HepG2 (cell line): ENCODE data around the gene PYGB. TPM values are rescaled to one million over a fixed set of nuclear protein-coding genes. Genes with fewer than 3 reads are reported as not detected.

Experiments used
- ATAC-seq: fragments of 200-7000 bp; cut with Tn5 transposase; 3 replicates; pipeline ENCODE4 v1.9.1; 2020; ENCODE audit warnings: mild to moderate bottlenecking, moderate library complexity
- BruUV-seq: library from RNA; stranded (reverse); fragments of 400-500 nt; replicated peaks from 2 replicates; lab custom pipeline; 2021; lab: Mats Ljungman, UMichigan
- CTCF ChIA-PET: fragments of 300-600 bp; formaldehyde crosslinking; extraction: SDS; loops from one replicate; lab custom pipeline; 2021; ENCODE audit warnings: low total read pairs, inconsistent platforms, low intra/inter-chr PET ratio; lab: Yijun Ruan, JAX
- POLR2A ChIA-PET: fragments of 350-600 bp; sonication (Branson Sonifier 250); formaldehyde crosslinking; loops from one replicate; lab custom pipeline; 2020; ENCODE audit warnings: antibody characterized with exemption, inconsistent platforms; lab: Yijun Ruan, JAX
- DNase-seq: peaks from one replicate; pipeline ENCODE4 v3.0.0-alpha.2; 2015; ENCODE audit warnings: low spot score
- FAIRE-seq: peaks from 3 replicates; lab custom pipeline; 2011; peaks lifted over from hg19 to GRCh38; lab: Jason Lieb, UNC
- H2AFZ ChIP-seq: one replicate; pipeline ENCODE4 v1.6.1; 2011; ENCODE audit warnings: low read length, inconsistent platforms
- H3K27ac ChIP-seq: fragments of 300-600 bp; 3 replicates; pipeline ENCODE4 v1.8.0; 2011; ENCODE audit warnings: mixed run types, mild to moderate bottlenecking, mixed read lengths, low read length, inconsistent platforms; ENCODE audit not compliant: insufficient read depth; ENCODE audit errors: extremely low read length
- H3K27me3 ChIP-seq, 2 experiments: fragments of 200-600 bp in 1 of 2; 2 replicates in 1 of 2; 3 replicates in 1 of 2; pipeline versions ENCODE4 v1.6.0 to v1.8.0; 2011; ENCODE audit warnings: low read length in 2 of 2, mild to moderate bottlenecking in 2 of 2, moderate library complexity in 2 of 2, inconsistent platforms in 1 of 2; ENCODE audit not compliant: insufficient read depth in 2 of 2, control insufficient read depth in 1 of 2
- H3K36me3 ChIP-seq, 2 experiments: fragments of 200-600 bp in 1 of 2; replicated peaks in 1 of 2; 2 replicates in 1 of 2; 3 replicates in 1 of 2; pipeline versions ENCODE4 v1.5.1 to v1.8.0; 2011; ENCODE audit warnings: low read length in 2 of 2, inconsistent platforms in 1 of 2; ENCODE audit not compliant: insufficient read depth in 2 of 2, control insufficient read depth in 1 of 2
- H3K4me1 ChIP-seq: 2 replicates; pipeline ENCODE4 v1.5.1; 2012; ENCODE audit warnings: low read length, inconsistent platforms; ENCODE audit not compliant: insufficient read depth
- H3K4me2 ChIP-seq: 2 replicates; pipeline ENCODE4 v1.6.0; 2011; ENCODE audit warnings: low read depth, low read length, inconsistent platforms
- H3K4me3 ChIP-seq, 3 experiments: fragments of 200-600 bp in 1 of 3; sonication (generic), shearing (Covaris generic) in 1 of 3; replicated peaks in 1 of 3; 2 replicates each; pipeline ENCODE4 v1.5.1; 2011 to 2016; ENCODE audit warnings: low read length in 3 of 3, inconsistent platforms in 2 of 3, low read depth in 2 of 3, mild to moderate bottlenecking in 2 of 3, control low read depth in 1 of 3, mixed read lengths in 1 of 3; ENCODE audit not compliant: insufficient read depth in 1 of 3
- H3K79me2 ChIP-seq: one replicate; pipeline ENCODE4 v1.6.1; 2011; ENCODE audit warnings: low read length, inconsistent platforms; ENCODE audit not compliant: insufficient read depth
- H3K9ac ChIP-seq: 2 replicates; pipeline ENCODE4 v1.6.0; 2011; ENCODE audit warnings: mild to moderate bottlenecking, low read depth, low read length, inconsistent platforms; ENCODE audit not compliant: insufficient read depth
- H3K9me3 ChIP-seq: 2 replicates; pipeline ENCODE4 v1.5.1; 2012; ENCODE audit warnings: mild to moderate bottlenecking, low read length
- H4K20me1 ChIP-seq: 2 replicates; pipeline ENCODE4 v1.6.0; 2011; ENCODE audit warnings: inconsistent platforms, mild to moderate bottlenecking, low read length, moderate library complexity; ENCODE audit not compliant: insufficient read depth
- AGO2 ChIP-seq: fragments of 200-400 bp; formaldehyde crosslinking; optimal IDR thresholded peaks from 2 replicates; pipeline ENCODE3; 2017; ENCODE audit warnings: mild to moderate bottlenecking, low read depth, low read length, moderate library complexity
- CCDC6 ChIP-seq: sonication (generic); formaldehyde crosslinking; IDR thresholded peaks from 2 replicates; pipeline ENCODE4 v1.8.1; 2022; ENCODE audit warnings: mild to moderate bottlenecking, missing genetic modification reagents, moderate library complexity
- DMAP1 ChIP-seq: IDR thresholded peaks from 2 replicates; pipeline ENCODE4 v1.6.1; 2016
- DNMT1 ChIP-seq: sonication (generic); formaldehyde crosslinking; IDR thresholded peaks from 2 replicates; pipeline ENCODE4 v1.5.1; 2020; ENCODE audit warnings: mild to moderate bottlenecking, missing genetic modification reagents
- HIVEP1 ChIP-seq: sonication (generic); formaldehyde crosslinking; IDR thresholded peaks from 2 replicates; pipeline ENCODE4 v1.4.0; 2020; ENCODE audit warnings: mild to moderate bottlenecking, missing genetic modification reagents
- MXD1 ChIP-seq: sonication (generic); formaldehyde crosslinking; IDR thresholded peaks from 2 replicates; pipeline ENCODE4 v1.4.0; 2020; ENCODE audit warnings: mild to moderate bottlenecking, missing genetic modification reagents
- NRL ChIP-seq: sonication (generic); formaldehyde crosslinking; IDR thresholded peaks from 2 replicates; pipeline ENCODE4 v1.5.0; 2020; ENCODE audit warnings: missing genetic modification reagents, mild to moderate bottlenecking, moderate library complexity, borderline replicate concordance
- TAF15 ChIP-seq: fragments of 200-400 bp; formaldehyde crosslinking; IDR thresholded peaks from one replicate; pipeline ENCODE4 v1.6.1; 2018; ENCODE audit warnings: mild to moderate bottlenecking, low read depth, low read length; ENCODE audit not compliant: poor library complexity, severe bottlenecking
- ZNF333 ChIP-seq: sonication (generic); formaldehyde crosslinking; IDR thresholded peaks from 2 replicates; pipeline ENCODE4 v1.4.0; 2020; ENCODE audit warnings: mild to moderate bottlenecking, missing genetic modification reagents, borderline replicate concordance
- ZNF460 ChIP-seq: sonication (generic); formaldehyde crosslinking; IDR thresholded peaks from 2 replicates; pipeline ENCODE4 v1.5.1; 2020; ENCODE audit warnings: missing genetic modification reagents, mild to moderate bottlenecking, borderline replicate concordance
- ZNF468 ChIP-seq: sonication (generic); formaldehyde crosslinking; IDR thresholded peaks from 2 replicates; pipeline ENCODE4 v1.8.0; 2022; ENCODE audit warnings: mild to moderate bottlenecking, moderate library complexity, missing genetic modification reagents
- ZNF510 ChIP-seq: sonication (generic); formaldehyde crosslinking; IDR thresholded peaks from 2 replicates; pipeline ENCODE4 v1.4.0; 2020; ENCODE audit warnings: low read depth, mild to moderate bottlenecking, missing genetic modification reagents
- WGBS: methylation state at CpG from one replicate; pipeline ENCODE4 v1.1.6; 2017; ENCODE audit warnings: low lambda C conversion rate; 5-methylcytosine and 5-hydroxymethylcytosine counted together
- in situ Hi-C: cut with HindIII; loops from 2 replicates; pipeline ENCODE4 v1.10.0; 2017; ENCODE audit warnings: low pct_unique_long_range_greater_than_20kb; ENCODE audit not compliant: extremely low pct_ligation_motif_present
- intact Hi-C: fragments of 100-400 bp; cut with micrococcal nuclease; formaldehyde crosslinking; loops from one replicate; pipeline ENCODE4 v1.10.0; 2022; ENCODE audit not compliant: unreplicated experiment
- polyA plus RNA-seq, 8 experiments: library from polyadenylated mRNA; depleted of rRNA in 3 of 8; stranded (reverse) in 7 of 8; unstranded in 1 of 8; fragments of >200 nt; fragmentation: Illumina TruSeq in 4 of 8; extraction: Trizol in 4 of 8; gene quantifications; 2 replicates each; pipeline versions ENCODE4 v1.2.1 to v1.2.3, GENCODE V29; 2011 to 2016; ENCODE audit warnings: low read depth in 4 of 8, missing spikeins in 1 of 8, mixed read lengths in 1 of 8; ENCODE audit not compliant: insufficient read depth in 1 of 8
- total RNA-seq, 5 experiments: library from RNA; depleted of rRNA; stranded (reverse); fragments of >200 nt; fragmentation: Illumina TruSeq; extraction: Trizol; gene quantifications; 2 replicates each; pipeline ENCODE4 v1.2.3, GENCODE V29; 2016; ENCODE audit warnings: low read depth in 1 of 5
- TF ChIP-seq, protein P1 (sequence below): sonication (generic); formaldehyde crosslinking; IDR thresholded peaks from 2 replicates; pipeline ENCODE4 v1.4.0; 2020; ENCODE audit warnings: mild to moderate bottlenecking, missing genetic modification reagents

PYGB gene
- total and polyA plus RNA-seq, 2 of the 13 experiments (the other 11 are each of a cell fraction or from before 2014, with no cell fraction given), result 24.2 to 86.3 TPM

DNA sequence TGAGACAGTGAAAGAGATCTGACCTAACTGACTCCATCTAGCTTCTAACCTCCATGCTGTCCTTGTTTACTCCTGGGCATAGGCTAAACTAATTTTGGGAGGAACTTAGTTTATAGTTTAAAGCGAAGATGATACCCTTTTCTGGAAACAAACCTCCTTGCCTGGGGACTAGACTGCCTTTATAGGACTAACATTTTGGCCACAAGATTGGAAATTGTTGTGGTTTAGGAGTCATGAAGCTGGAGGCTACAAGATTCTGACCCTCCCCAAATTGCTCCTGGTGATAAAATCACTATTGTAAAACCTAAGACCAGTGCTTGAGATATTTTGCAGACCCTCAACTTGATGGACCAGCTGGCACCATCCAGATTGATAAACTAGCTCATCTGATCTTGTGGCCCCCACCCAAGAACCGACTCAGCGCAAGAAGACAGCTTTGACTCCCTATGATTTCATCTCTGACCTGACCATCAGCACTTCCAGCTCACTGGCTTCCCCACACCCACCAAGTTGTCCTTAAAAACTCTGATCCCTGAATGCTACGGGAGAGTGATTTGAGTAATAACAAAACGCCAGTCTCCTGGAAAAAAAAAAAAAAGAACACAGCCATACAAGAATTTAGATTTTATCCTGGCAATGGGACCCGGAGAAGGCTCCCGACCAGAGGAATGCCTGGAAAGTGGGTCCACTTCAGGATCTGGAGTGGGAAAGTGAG, 79.8 kb downstream of the PYGB start:
- peaks cover 1 to 14% of the 10 kb centered on the region in 2 experiments; a peak in 3 of 5 replicates for H3K36me3 ChIP-seq
- intact Hi-C loops (no loop called here), in situ Hi-C loops (no loop called here)
- H3K79me2 ChIP-seq, result peaks cover 4% of the 10 kb centered on the region
- H3K27ac ChIP-seq, result no peak overlapping the region
- CTCF ChIA-PET, result no interaction called here
- no peaks in the 10 kb centered on the region for H4K20me1 ChIP-seq
- H3K4me3 ChIP-seq, result no peak overlapping the region
- 93% methylated on average over 7 of the region's 7 CpGs for WGBS
- H3K9ac ChIP-seq, result no peak overlapping the region
- H3K27me3 ChIP-seq, result no peaks in the 10 kb centered on the region
- no peaks in the 10 kb centered on the region for H3K9me3 ChIP-seq
- DNase-seq (no peak), FAIRE-seq (no peak), ATAC-seq (no peak)
- POLR2A ChIA-PET, result interaction anchor here (1.3 kb wide), 1 partner anchor 18 kb away, joined by 4 read pairs; no protein-coding TSS in a partner anchor
- H3K4me2 ChIP-seq, result no peak overlapping the region
- TF ChIP-seq ZNF510 (CRISPR knock-in tag) (no peak), DMAP1 (CRISPR knock-in tag) (no peak)
- H3K4me1 ChIP-seq, result peaks cover 14% of the 10 kb centered on the region
- no TSS peak for BruUV-seq
- H2AFZ ChIP-seq, result no peak overlapping the region

DNA sequence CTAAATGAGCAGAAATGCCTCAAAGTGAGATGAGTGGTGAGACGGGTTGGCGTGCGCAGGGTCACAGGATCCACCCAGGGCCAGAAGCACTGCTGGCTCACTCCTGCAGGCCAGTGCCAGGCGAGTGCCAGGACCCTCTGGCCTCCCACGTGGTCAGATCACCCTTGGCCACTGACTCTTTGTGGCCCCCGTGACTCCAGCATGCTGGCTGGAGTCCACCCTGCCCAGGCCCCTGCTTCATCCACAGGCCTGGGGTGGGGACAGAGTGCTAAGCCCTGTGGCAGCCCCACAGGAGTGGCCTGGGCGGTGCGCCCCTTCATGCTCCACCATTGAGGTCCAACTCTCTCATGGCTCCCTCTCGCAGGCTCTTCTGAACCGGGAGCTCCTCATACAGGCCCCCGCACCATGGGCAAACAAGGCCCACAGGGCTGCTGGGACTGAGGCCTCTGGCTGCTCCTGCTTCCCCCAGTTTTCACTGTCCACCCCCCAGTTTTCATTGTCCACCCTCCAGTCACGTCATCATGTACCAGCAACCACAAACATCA, 81.1 kb downstream of the PYGB start:
- ATAC-seq, result peak; percentile 44
- DNase-seq, result no peak
- ChIA-PET CTCF (no interaction called here), POLR2A (no interaction called here)
- H3K9ac ChIP-seq, result no peak overlapping the region
- H3K4me3 ChIP-seq, result no peak overlapping the region
- no peaks in the 10 kb centered on the region for H3K9me3 ChIP-seq
- 96% methylated on average over 12 of the region's 12 CpGs for WGBS
- no peaks in the 10 kb centered on the region for H4K20me1 ChIP-seq
- in situ Hi-C loops (no loop called here), intact Hi-C loops (no loop called here)
- no peak for FAIRE-seq
- H3K27ac ChIP-seq, result no peak overlapping the region
- peaks cover 0 to under 1% of the 10 kb centered on the region in 2 experiments; a peak in 2 of 5 replicates for H3K36me3 ChIP-seq
- no peaks in the 10 kb centered on the region for H3K27me3 ChIP-seq
- no peak overlapping the region for H3K4me2 ChIP-seq
- no peak overlapping the region for H2AFZ ChIP-seq
- H3K4me1 ChIP-seq, result peaks cover 8% of the 10 kb centered on the region
- peaks cover 4% of the 10 kb centered on the region for H3K79me2 ChIP-seq
- BruUV-seq, result no TSS peak
- no peak for TF ChIP-seq CCDC6 (CRISPR knock-in tag)
- 0 out of 2 replicates have a peak, but pooled peaks have one; percentile 35 for TF ChIP-seq HIVEP1
- TF ChIP-seq AGO2, result peak; percentile 45
- no peak for TF ChIP-seq ZNF460 (CRISPR knock-in tag)
- TF ChIP-seq ZNF468 (CRISPR knock-in tag), result no peak
- TF ChIP-seq TAF15, result peak; percentile 43
- peak; percentile 29; the same call in 1 of the 2 replicates for TF ChIP-seq NRL (CRISPR knock-in tag)
- TF ChIP-seq, protein P1, sequence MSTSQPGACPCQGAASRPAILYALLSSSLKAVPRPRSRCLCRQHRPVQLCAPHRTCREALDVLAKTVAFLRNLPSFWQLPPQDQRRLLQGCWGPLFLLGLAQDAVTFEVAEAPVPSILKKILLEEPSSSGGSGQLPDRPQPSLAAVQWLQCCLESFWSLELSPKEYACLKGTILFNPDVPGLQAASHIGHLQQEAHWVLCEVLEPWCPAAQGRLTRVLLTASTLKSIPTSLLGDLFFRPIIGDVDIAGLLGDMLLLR (CRISPR knock-in tag), result peak; percentile 77; the same call in 1 of the 2 replicates
- 0 out of 2 replicates have a peak, but pooled peaks have one; percentile 34 for TF ChIP-seq DNMT1
- TF ChIP-seq MXD1 (CRISPR knock-in tag), result 0 out of 2 replicates have a peak, but pooled peaks have one; percentile 43
- 0 out of 2 replicates have a peak, but pooled peaks have one; percentile 43 for TF ChIP-seq ZNF333 (CRISPR knock-in tag)
